ENCODE data around the gene RASD2.

The RASD2 gene

GRCh38 chr22:35564975-35565867, 24.6 kb downstream of the RASD2 start:
- no peaks in the 10 kb centered on the region for H3K9me2 ChIP-seq (replicated peaks; ENCODE audit: low read depth, low read length)
- H3K4me1 ChIP-seq (ENCODE audit: insufficient read depth, low read length, poor library complexity, severe bottlenecking), result no peaks in the 10 kb centered on the region
- H3K79me2 ChIP-seq (ENCODE audit: insufficient read depth, low read length), result no peaks in the 10 kb centered on the region
- TF ChIP-seq EZH2phosphoT487 (IDR thresholded peaks at IDR 0.05; ENCODE audit: borderline replicate concordance), result no peak
- no peak for TF ChIP-seq CTCF (conservative IDR thresholded peaks at IDR 0.05; ENCODE audit: low read length)
- H3F3A ChIP-seq (ENCODE audit: low read depth), result no peaks in the 10 kb centered on the region
- H3K27me3 ChIP-seq (ENCODE audit: insufficient read depth, low read length, poor library complexity, severe bottlenecking), result no peaks in the 10 kb centered on the region
- H3K9me3 ChIP-seq (ENCODE audit: insufficient read depth, low read depth, low read length), result no peaks in the 10 kb centered on the region
- 0 out of 2 replicates have a peak overlapping the region, but pooled peaks have one; percentile 33 for H2AFZ ChIP-seq (ENCODE audit: low read length)
- H3K36me3 ChIP-seq (ENCODE audit: insufficient read depth, low read length), result no peaks in the 10 kb centered on the region
- H3K4me2 ChIP-seq (ENCODE audit: low read depth, low read length, poor library complexity, severe bottlenecking), result no peak overlapping the region
- no peak overlapping the region for H3K9ac ChIP-seq (ENCODE audit: low read depth, low read length, poor library complexity, severe bottlenecking)
- no peaks in the 10 kb centered on the region for H4K20me1 ChIP-seq (ENCODE audit: insufficient read depth, low read length, poor library complexity, severe bottlenecking)
- no peak overlapping the region for H3K4me3 ChIP-seq (ENCODE audit: low read length, poor library complexity, severe bottlenecking)

- Histone ChIP-seq H3F3A (ENCODE audit: low read depth) (no peaks in the 10 kb centered on the region), H3K9me2 (replicated peaks; ENCODE audit: low read depth, low read length) (no peaks in the 10 kb centered on the region), H3K36me3 (ENCODE audit: insufficient read depth, low read length) (no peaks in the 10 kb centered on the region), H3K4me3 (ENCODE audit: low read length, poor library complexity, severe bottlenecking) (no peak overlapping the region), H3K4me2 (ENCODE audit: low read depth, low read length, poor library complexity, severe bottlenecking) (no peak overlapping the region), H2AFZ (ENCODE audit: low read length) (no peak overlapping the region), H3K27me3 (ENCODE audit: insufficient read depth, low read length, poor library complexity, severe bottlenecking) (no peaks in the 10 kb centered on the region), H4K20me1 (ENCODE audit: insufficient read depth, low read length, poor library complexity, severe bottlenecking) (no peaks in the 10 kb centered on the region), H3K79me2 (ENCODE audit: insufficient read depth, low read length) (no peaks in the 10 kb centered on the region), H3K4me1 (ENCODE audit: insufficient read depth, low read length, poor library complexity, severe bottlenecking) (no peaks in the 10 kb centered on the region), H3K9me3 (ENCODE audit: insufficient read depth, low read depth, low read length) (no peaks in the 10 kb centered on the region), H3K9ac (ENCODE audit: low read depth, low read length, poor library complexity, severe bottlenecking) (no peak overlapping the region)
- no peak for TF ChIP-seq CTCF (conservative IDR thresholded peaks at IDR 0.05; ENCODE audit: low read length)
- TF ChIP-seq EZH2phosphoT487 (IDR thresholded peaks at IDR 0.05; ENCODE audit: borderline replicate concordance), result no peak
Measured at GRCh38 chr22:35567351-35568141, 26.9 kb downstream of the RASD2 start.

GRCh38 chr22:35568751-35569739, 28.4 kb downstream of the RASD2 start:
- H3K4me2 ChIP-seq (ENCODE audit: low read depth, low read length, poor library complexity, severe bottlenecking), result no peak overlapping the region
- TF ChIP-seq CTCF (conservative IDR thresholded peaks at IDR 0.05; ENCODE audit: low read length) (no peak), EZH2phosphoT487 (IDR thresholded peaks at IDR 0.05; ENCODE audit: borderline replicate concordance) (no peak)
- H3K9ac ChIP-seq (ENCODE audit: low read depth, low read length, poor library complexity, severe bottlenecking), result no peak overlapping the region

More at GRCh38 chr22:35568751-35569739, 28.4 kb downstream of the RASD2 start:
- H3K9me3 ChIP-seq (ENCODE audit: insufficient read depth, low read depth, low read length), result no peaks in the 10 kb centered on the region
- H3K79me2 ChIP-seq (ENCODE audit: insufficient read depth, low read length), result no peaks in the 10 kb centered on the region
- H3K36me3 ChIP-seq (ENCODE audit: insufficient read depth, low read length), result no peaks in the 10 kb centered on the region
- no peaks in the 10 kb centered on the region for H4K20me1 ChIP-seq (ENCODE audit: insufficient read depth, low read length, poor library complexity, severe bottlenecking)
- no peaks in the 10 kb centered on the region for H3F3A ChIP-seq (ENCODE audit: low read depth)
- H2AFZ ChIP-seq (ENCODE audit: low read length), result no peak overlapping the region
- no peaks in the 10 kb centered on the region for H3K27me3 ChIP-seq (ENCODE audit: insufficient read depth, low read length, poor library complexity, severe bottlenecking)
- no peaks in the 10 kb centered on the region for H3K9me2 ChIP-seq (replicated peaks; ENCODE audit: low read depth, low read length)
- no peak overlapping the region for H3K4me3 ChIP-seq (ENCODE audit: low read length, poor library complexity, severe bottlenecking)
- no peaks in the 10 kb centered on the region for H3K4me1 ChIP-seq (ENCODE audit: insufficient read depth, low read length, poor library complexity, severe bottlenecking)

Data from Loucy (cell line).